GM21786 (cell line): ENCODE data around the gene L3MBTL3.

ENCODE experiments used
- ATAC-seq: cut with Tn5 transposase; IDR thresholded peaks from one replicate; pipeline ENCODE4 v1.9.1; 2021; ENCODE audit not compliant: unreplicated experiment

L3MBTL3 gene

GRCh38 chr6:130176378-130176777, 158.0 kb downstream of the L3MBTL3 start:
- ATAC-seq: no peak

- ATAC-seq: no peak
Observed at GRCh38 chr6:130178692-130179091, 160.3 kb downstream of the L3MBTL3 start.

- no peak for ATAC-seq
Observed at GRCh38 chr6:130182466-130182865, 164.1 kb downstream of the L3MBTL3 start.

GRCh38 chr6:130183271-130184222, 165.2 kb downstream of the L3MBTL3 start:
- no peak for ATAC-seq

GRCh38 chr6:130185658-130186057, 167.3 kb downstream of the L3MBTL3 start:
- no peak for ATAC-seq

- no peak for ATAC-seq
Observed at GRCh38 chr6:130187335-130188206, 169.2 kb downstream of the L3MBTL3 start.

- no peak for ATAC-seq
Observed at GRCh38 chr6:130188207-130188899, 170.0 kb downstream of the L3MBTL3 start.

- ATAC-seq: no peak
Observed at GRCh38 chr6:130189531-130190397, 171.4 kb downstream of the L3MBTL3 start.
